H9 (cell line): ENCODE measurements around the gene GAL3ST1. TPM values are rescaled to one million over a fixed set of nuclear protein-coding genes. Genes with fewer than 3 reads are reported as not detected.

Experiments used
- DNase-seq: peaks from one replicate; pipeline ENCODE4 v3.0.0-alpha.2; 2017
- H2AFZ ChIP-seq: one replicate; pipeline ENCODE4 v1.6.1; 2013; ENCODE audit warnings: mild to moderate bottlenecking, low read length, control low read depth, moderate library complexity
- H2AK5ac ChIP-seq: 2 replicates; pipeline ENCODE4 v1.6.1; 2013; ENCODE audit warnings: low read length, control low read depth, mixed read lengths; ENCODE audit not compliant: insufficient read length
- H2BK120ac ChIP-seq: one replicate; pipeline ENCODE4 v1.6.1; 2013; ENCODE audit warnings: low read depth, mild to moderate bottlenecking, low read length, control low read depth, inconsistent platforms; ENCODE audit not compliant: poor library complexity, severe bottlenecking
- H2BK12ac ChIP-seq: 2 replicates; pipeline ENCODE4 v1.6.1; 2013; ENCODE audit warnings: low read length, control low read depth, mixed read lengths, low read depth; ENCODE audit not compliant: insufficient read length
- H2BK15ac ChIP-seq: 2 replicates; pipeline ENCODE4 v1.6.1; 2013; ENCODE audit warnings: low read depth, low read length, control low read depth
- H2BK20ac ChIP-seq: one replicate; pipeline ENCODE4 v1.6.1; 2013; ENCODE audit warnings: low read depth, mild to moderate bottlenecking, low read length, control low read depth, inconsistent platforms; ENCODE audit not compliant: poor library complexity, severe bottlenecking
- H2BK5ac ChIP-seq: 2 replicates; pipeline ENCODE4 v1.6.1; 2013; ENCODE audit warnings: low read length, control low read depth, mixed read lengths; ENCODE audit not compliant: insufficient read length
- H3K14ac ChIP-seq: 2 replicates; pipeline ENCODE4 v1.6.1; 2013; ENCODE audit warnings: low read length, control low read depth; ENCODE audit not compliant: insufficient read depth
- H3K18ac ChIP-seq: 2 replicates; pipeline ENCODE4 v1.6.1; 2013; ENCODE audit warnings: low read depth, mild to moderate bottlenecking, mixed read lengths, low read length, control low read depth; ENCODE audit not compliant: insufficient read length
- H3K23ac ChIP-seq: 2 replicates; pipeline ENCODE4 v1.6.1; 2013; ENCODE audit warnings: low read length, control low read depth, mixed read lengths, low read depth; ENCODE audit not compliant: insufficient read length
- H3K23me2 ChIP-seq: 2 replicates; pipeline ENCODE4 v1.6.1; 2013; ENCODE audit warnings: low read depth, mild to moderate bottlenecking, mixed read lengths, low read length, control low read depth; ENCODE audit not compliant: insufficient read length, poor library complexity, severe bottlenecking
- H3K27ac ChIP-seq: 2 replicates; pipeline ENCODE4 v1.5.1; 2013; ENCODE audit warnings: low read length, control low read depth, mixed read lengths, low read depth; ENCODE audit not compliant: insufficient read length
- H3K27me3 ChIP-seq: 2 replicates; pipeline ENCODE4 v1.6.1; 2013; ENCODE audit warnings: low read length, control low read depth, inconsistent platforms; ENCODE audit not compliant: insufficient read depth
- H3K4ac ChIP-seq: 2 replicates; pipeline ENCODE4 v1.6.1; 2013; ENCODE audit warnings: low read depth, mild to moderate bottlenecking, control low read depth, inconsistent platforms, low read length, moderate library complexity
- H3K4me1 ChIP-seq: 2 replicates; pipeline ENCODE4 v1.6.1; 2013; ENCODE audit warnings: low read length, control low read depth, inconsistent platforms; ENCODE audit not compliant: insufficient read depth
- H3K4me2 ChIP-seq: 2 replicates; pipeline ENCODE4 v1.6.1; 2013; ENCODE audit warnings: low read length, control low read depth, mixed read lengths; ENCODE audit not compliant: insufficient read length, insufficient read depth
- H3K56ac ChIP-seq: 2 replicates; pipeline ENCODE4 v1.6.1; 2013; ENCODE audit warnings: low read depth, mild to moderate bottlenecking, mixed read lengths, low read length, control low read depth; ENCODE audit not compliant: insufficient read length
- H3K79me1 ChIP-seq: 2 replicates; pipeline ENCODE4 v1.6.1; 2013; ENCODE audit warnings: low read depth, mild to moderate bottlenecking, moderate library complexity, low read length, control low read depth, inconsistent platforms; ENCODE audit not compliant: insufficient read depth, poor library complexity, severe bottlenecking
- H3K79me2 ChIP-seq: 2 replicates; pipeline ENCODE4 v1.6.1; 2013; ENCODE audit warnings: low read length, control low read depth, inconsistent platforms; ENCODE audit not compliant: insufficient read depth
- H3K9ac ChIP-seq: 2 replicates; pipeline ENCODE4 v1.6.1; 2013; ENCODE audit warnings: low read length, control low read depth, mixed read lengths; ENCODE audit not compliant: insufficient read length; ENCODE audit errors: extremely low read depth
- H3K9me3 ChIP-seq: one replicate; pipeline ENCODE4 v1.6.1; 2013; ENCODE audit warnings: low read depth, low read length, inconsistent platforms; ENCODE audit not compliant: control insufficient read depth
- H3T11ph ChIP-seq: one replicate; pipeline ENCODE4 v1.6.1; 2013; ENCODE audit warnings: mild to moderate bottlenecking, low read length, control low read depth, inconsistent platforms
- H4K20me1 ChIP-seq: one replicate; pipeline ENCODE4 v1.6.1; 2013; ENCODE audit not compliant: control insufficient read depth, insufficient read length, insufficient read depth
- H4K5ac ChIP-seq: 2 replicates; pipeline ENCODE4 v1.6.1; 2013; ENCODE audit warnings: low read depth, mild to moderate bottlenecking, mixed read lengths, low read length, control low read depth; ENCODE audit not compliant: insufficient read length
- H4K8ac ChIP-seq: replicated peaks from 2 replicates; pipeline ENCODE4 v1.6.1; 2013; ENCODE audit warnings: low read length, control low read depth, mixed read lengths, low read depth; ENCODE audit not compliant: insufficient read length
- H4K91ac ChIP-seq: 2 replicates; pipeline ENCODE4 v1.6.1; 2013; ENCODE audit warnings: low read depth, mild to moderate bottlenecking, moderate library complexity, mixed read lengths, low read length, control low read depth; ENCODE audit not compliant: insufficient read length
- H3K27ac Mint-ChIP-seq, 3 experiments: 2 replicates in 2 of 3; 3 replicates in 1 of 3; pipeline ENCODE4 v1.8.0; 2020 to 2021; ENCODE audit warnings: mixed read lengths in 3 of 3, mild to moderate bottlenecking in 1 of 3, moderate library complexity in 1 of 3
- H3K27me3 Mint-ChIP-seq: 2 replicates; pipeline ENCODE4 v1.8.0; 2021; ENCODE audit warnings: low read depth, mild to moderate bottlenecking, moderate library complexity, mixed read lengths
- H3K36me3 Mint-ChIP-seq, 3 experiments: 2 replicates in 2 of 3; 3 replicates in 1 of 3; pipeline ENCODE4 v1.8.0; 2020 to 2021; ENCODE audit warnings: low read depth in 3 of 3, mixed read lengths in 3 of 3; ENCODE audit not compliant: insufficient read depth in 1 of 3
- H3K4me1 Mint-ChIP-seq, 2 experiments: 2 replicates each; pipeline ENCODE4 v1.8.0; 2020; ENCODE audit warnings: mixed read lengths in 2 of 2
- H3K4me3 Mint-ChIP-seq, 2 experiments: 2 replicates in 1 of 2; 3 replicates in 1 of 2; pipeline ENCODE4 v1.8.0; 2020 to 2021; ENCODE audit warnings: mild to moderate bottlenecking in 2 of 2, mixed read lengths in 2 of 2, moderate library complexity in 1 of 2
- H3K9me3 Mint-ChIP-seq, 2 experiments: 2 replicates in 1 of 2; 3 replicates in 1 of 2; pipeline ENCODE4 v1.8.0; 2020; ENCODE audit warnings: mild to moderate bottlenecking in 2 of 2, mixed read lengths in 2 of 2, moderate library complexity in 1 of 2
- CTCF ChIP-seq: fragments of 200-600 bp; sonication (generic); conservative IDR thresholded peaks from 3 replicates; pipeline ENCODE4 v1.8.0; 2021; ENCODE audit warnings: antibody characterized with exemption, mild to moderate bottlenecking
- WGBS: extraction: QIAGEN DNeasy Blood & Tissue Kit; methylation state at CpG from one replicate; pipeline ENCODE4 v1.1.7; 2013; ENCODE audit warnings: missing lambda C conversion rate, low lambda C conversion rate, mixed read lengths; ENCODE audit not compliant: insufficient read length; ENCODE audit errors: extremely low coverage; 5-methylcytosine and 5-hydroxymethylcytosine counted together
- total RNA-seq: library from RNA; stranded (reverse); gene quantifications from 2 replicates; pipeline ENCODE4 v1.2.1, GENCODE V29; 2021

GAL3ST1 gene
- total RNA-seq, 1 experiment from 2014 or later = 5.1 TPM

GRCh38 chr22:30565341-30565740 is 9.1 kb downstream of the GAL3ST1 start:
- H4K8ac ChIP-seq = no peak overlapping the region
- H4K5ac ChIP-seq = no peak overlapping the region
- no CpG with 5 or more reads among the region's 4 CpGs for WGBS
- no peak overlapping the region for H3K27ac ChIP-seq
- H2BK15ac ChIP-seq = no peak overlapping the region
- H2BK5ac ChIP-seq = no peak overlapping the region
- no peak overlapping the region for H3T11ph ChIP-seq
- H3K27me3 ChIP-seq = no peaks in the 10 kb centered on the region
- no peak overlapping the region for H2AK5ac ChIP-seq
- no peak for DNase-seq
- H3K79me1 ChIP-seq = no peaks in the 10 kb centered on the region
- H3K23me2 ChIP-seq = no peaks in the 10 kb centered on the region
- no peak overlapping the region for H3K27ac Mint-ChIP-seq
- no peaks in the 10 kb centered on the region for H3K9me3 Mint-ChIP-seq
- H3K9me3 ChIP-seq = no peaks in the 10 kb centered on the region
- no peak overlapping the region for H2BK120ac ChIP-seq
- H3K18ac ChIP-seq = no peak overlapping the region
- peaks cover 3% of the 10 kb centered on the region for H3K27me3 Mint-ChIP-seq
- H2AFZ ChIP-seq = no peak overlapping the region
- no peak overlapping the region for H3K4me3 Mint-ChIP-seq
- no peak overlapping the region for H2BK12ac ChIP-seq
- no peak overlapping the region for H3K56ac ChIP-seq
- no peak for TF ChIP-seq CTCF
- no peak overlapping the region for H3K23ac ChIP-seq
- no peaks in the 10 kb centered on the region for H3K4me1 ChIP-seq
- no peak overlapping the region for H3K4ac ChIP-seq
- H3K14ac ChIP-seq = no peak overlapping the region
- H2BK20ac ChIP-seq = no peak overlapping the region
- H4K20me1 ChIP-seq = no peaks in the 10 kb centered on the region
- H3K4me2 ChIP-seq = no peak overlapping the region
- H3K36me3 Mint-ChIP-seq = peaks cover 0 to 2% (median 0%) of the 10 kb centered on the region in 3 experiments; a peak in 1 of 7 replicates
- no peak overlapping the region for H3K9ac ChIP-seq
- H4K91ac ChIP-seq = no peak overlapping the region
- H3K79me2 ChIP-seq = no peaks in the 10 kb centered on the region
- peaks cover 28 to 31% of the 10 kb centered on the region in 2 experiments for H3K4me1 Mint-ChIP-seq
